ENCODE measurements around the gene MYBL2.

The MYBL2 gene

DNA sequence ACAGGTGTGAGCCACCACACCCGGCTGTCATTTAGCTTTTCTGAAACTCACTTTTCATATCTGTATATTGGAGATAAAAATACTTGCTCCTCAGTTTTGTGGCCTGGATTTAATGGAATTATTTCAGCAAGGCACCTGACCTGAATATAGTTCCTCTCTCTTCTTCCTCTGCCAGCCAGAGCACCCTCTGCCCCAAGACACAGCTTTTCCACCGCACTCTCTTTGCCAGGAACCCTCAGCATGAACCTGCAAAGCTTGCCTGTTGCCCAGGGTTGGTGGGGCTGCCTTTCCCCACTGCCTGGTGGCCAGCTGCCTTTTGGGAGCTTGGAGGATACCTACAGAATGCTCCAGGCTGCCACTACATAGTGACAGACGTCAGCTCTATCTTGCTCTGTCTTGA is 56.8 kb downstream of the MYBL2 start:
- TF ChIP-seq, protein P1, sequence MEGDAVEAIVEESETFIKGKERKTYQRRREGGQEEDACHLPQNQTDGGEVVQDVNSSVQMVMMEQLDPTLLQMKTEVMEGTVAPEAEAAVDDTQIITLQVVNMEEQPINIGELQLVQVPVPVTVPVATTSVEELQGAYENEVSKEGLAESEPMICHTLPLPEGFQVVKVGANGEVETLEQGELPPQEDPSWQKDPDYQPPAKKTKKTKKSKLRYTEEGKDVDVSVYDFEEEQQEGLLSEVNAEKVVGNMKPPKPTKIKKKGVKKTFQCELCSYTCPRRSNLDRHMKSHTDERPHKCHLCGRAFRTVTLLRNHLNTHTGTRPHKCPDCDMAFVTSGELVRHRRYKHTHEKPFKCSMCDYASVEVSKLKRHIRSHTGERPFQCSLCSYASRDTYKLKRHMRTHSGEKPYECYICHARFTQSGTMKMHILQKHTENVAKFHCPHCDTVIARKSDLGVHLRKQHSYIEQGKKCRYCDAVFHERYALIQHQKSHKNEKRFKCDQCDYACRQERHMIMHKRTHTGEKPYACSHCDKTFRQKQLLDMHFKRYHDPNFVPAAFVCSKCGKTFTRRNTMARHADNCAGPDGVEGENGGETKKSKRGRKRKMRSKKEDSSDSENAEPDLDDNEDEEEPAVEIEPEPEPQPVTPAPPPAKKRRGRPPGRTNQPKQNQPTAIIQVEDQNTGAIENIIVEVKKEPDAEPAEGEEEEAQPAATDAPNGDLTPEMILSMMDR (IDR thresholded peaks at IDR 0.05; ENCODE audit: extremely low read depth, missing control alignments): no peak
- no peak for DNase-seq (ENCODE audit: low spot score)

DNA sequence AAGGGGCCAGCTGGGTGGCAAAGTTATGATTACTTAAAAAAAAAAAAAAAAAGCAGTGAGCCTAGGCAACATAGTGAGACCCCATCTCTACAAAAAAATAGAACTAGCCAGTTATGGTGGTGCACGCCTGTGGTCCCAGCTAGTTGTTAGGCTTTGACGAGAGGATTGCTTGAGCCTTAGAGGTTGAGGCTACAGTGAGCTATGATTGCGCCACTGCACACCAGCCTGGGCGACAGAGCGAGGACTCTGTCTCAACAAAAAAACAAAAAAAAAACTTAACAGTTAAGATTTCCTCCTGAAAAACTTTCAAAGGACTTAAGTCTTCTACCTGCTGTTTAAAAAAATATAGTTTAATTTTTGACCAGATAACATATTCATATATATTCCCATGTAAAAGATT is 57.5 kb downstream of the MYBL2 start:
- TF ChIP-seq, protein P1 (IDR thresholded peaks at IDR 0.05; ENCODE audit: extremely low read depth, missing control alignments): no peak
- DNase-seq (ENCODE audit: low spot score): no peak

DNA sequence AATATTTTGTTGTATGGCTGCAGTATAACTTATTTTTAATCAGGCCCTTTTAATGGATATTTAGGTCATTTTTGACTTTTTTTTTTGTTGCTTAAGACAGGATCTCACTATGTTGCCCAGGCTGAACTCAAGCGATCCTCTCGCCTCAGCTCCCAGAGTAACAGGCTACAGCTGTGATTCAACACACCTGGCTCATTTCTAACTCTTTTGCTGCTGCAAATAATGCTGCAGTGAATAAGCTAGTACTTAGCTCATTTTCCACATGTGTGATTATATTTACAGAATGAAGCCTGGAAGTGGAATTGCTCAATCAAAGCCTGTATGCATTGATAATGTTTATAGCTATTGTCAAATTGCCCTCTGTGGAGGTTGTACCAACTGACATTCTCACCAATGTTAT is 58.8 kb downstream of the MYBL2 start:
- TF ChIP-seq, protein P1 (IDR thresholded peaks at IDR 0.05; ENCODE audit: extremely low read depth, missing control alignments): no peak
- no peak for DNase-seq (ENCODE audit: low spot score)

DNA sequence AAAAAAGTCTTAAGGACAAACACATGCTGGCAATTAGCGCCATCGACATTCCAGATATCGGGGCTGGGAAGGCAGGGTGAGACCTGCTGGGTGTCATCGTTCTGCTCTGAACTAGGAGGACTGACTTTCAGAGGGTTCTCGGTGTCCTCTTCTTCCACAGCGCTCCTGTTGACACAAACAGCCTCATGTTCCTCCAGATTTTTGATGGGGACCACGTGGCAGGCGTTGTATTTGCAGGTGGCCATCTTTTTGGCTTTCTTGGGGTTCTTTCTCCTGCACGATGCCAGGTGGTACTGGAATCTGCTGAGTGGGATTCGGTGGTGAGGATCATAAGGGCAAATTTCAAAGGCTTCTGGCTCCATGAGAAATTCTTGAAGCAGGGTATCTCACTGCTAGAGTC is 59.4 kb downstream of the MYBL2 start:
- TF ChIP-seq, protein P1 (IDR thresholded peaks at IDR 0.05; ENCODE audit: extremely low read depth, missing control alignments): no peak
- no peak for DNase-seq (ENCODE audit: low spot score)

DNA sequence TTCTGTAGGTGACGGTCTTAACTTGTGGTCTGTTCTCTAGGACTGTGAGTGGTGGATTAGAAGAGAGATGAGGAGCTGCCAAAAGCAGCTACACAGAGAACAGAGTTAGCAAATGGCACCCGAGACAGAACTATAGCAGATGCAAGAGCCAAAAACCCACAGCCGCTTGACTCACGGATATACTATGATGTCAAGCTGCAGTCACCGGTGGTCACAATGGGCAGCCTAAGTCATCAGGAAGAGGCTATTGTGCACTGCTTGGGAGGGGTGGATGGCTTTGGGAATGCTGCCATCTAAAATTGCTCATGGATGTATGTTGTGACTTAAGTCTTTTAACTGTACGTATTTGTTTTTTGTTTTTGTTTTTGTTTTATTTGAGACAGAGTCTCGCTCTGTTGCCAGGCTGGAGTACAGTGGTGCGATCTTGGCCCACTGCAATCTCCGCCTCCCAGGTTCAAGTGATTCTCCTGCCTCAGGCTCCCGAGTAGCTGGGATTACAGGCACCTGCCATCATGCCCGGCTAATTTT is 60.0 kb downstream of the MYBL2 start, which contains the start of gene GTSF1L:
TSS of gene GTSF1L (minus strand) at position 192 of the 528 bp plus-strand sequence. CDS start 308 bp downstream, outside the sequence.
- TF ChIP-seq, protein P1 (IDR thresholded peaks at IDR 0.05; ENCODE audit: extremely low read depth, missing control alignments): no peak
- DNase-seq (ENCODE audit: low spot score): no peak

DNA sequence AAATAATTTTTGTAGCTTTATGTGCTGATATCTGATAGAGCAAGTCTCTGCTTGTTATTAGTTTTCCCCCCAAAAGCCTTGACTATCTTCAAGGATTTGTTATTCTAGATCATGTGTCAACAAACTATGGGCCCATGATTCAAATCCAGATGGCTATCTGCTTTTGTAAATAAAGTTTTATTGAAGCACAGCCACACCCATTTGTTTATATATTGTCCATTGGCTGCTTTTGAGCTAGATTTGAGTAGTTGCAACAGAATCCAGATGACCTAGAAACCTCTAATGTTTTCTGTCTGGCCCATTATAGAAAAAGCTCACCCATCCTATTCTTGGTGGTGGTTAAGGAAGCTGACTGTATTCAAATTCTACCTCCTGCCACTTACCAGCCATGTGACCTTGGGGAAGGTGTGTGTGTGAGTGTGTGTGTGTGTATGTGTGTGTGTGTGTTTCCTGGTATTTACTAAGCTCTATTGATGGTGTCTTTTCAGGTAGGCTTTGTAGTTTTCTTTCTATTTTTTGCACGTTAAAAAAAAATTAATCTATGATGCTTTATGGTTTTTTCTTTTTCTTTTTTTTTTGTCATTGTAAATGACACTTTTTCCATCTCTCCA is 61.2 kb downstream of the MYBL2 start:
- DNase-seq (ENCODE audit: low spot score): no peak
- TF ChIP-seq, protein P1 (IDR thresholded peaks at IDR 0.05; ENCODE audit: extremely low read depth, missing control alignments): no peak

DNA sequence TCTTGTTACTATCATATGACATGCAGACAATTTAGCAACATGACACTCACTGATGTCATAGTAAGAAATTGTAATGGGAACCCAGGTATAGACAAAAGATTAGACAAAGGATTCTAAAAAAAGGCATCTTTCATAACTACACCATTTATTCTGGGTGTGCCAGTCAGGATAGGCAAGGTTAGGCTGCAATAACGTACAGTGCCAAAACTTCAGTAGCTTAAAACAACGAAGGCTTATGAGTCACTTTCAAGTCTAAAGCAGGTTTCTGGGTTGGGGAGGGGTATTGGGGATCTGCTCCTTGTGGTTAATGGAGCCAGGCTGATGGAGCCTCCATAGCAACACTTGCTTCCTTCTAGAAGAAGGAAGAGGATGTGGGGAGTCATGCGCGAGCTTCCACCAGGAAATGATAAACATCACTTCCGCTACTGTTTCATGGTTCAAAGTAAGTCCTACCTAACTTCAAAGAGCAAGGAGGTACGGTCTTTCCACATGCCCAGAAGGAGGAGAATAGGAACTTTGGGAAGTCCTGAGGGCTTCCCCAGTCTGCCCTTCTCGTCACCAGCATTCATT is 61.9 kb downstream of the MYBL2 start:
- no peak for DNase-seq (ENCODE audit: low spot score)

More for the DNA sequence above, 61.9 kb downstream of the MYBL2 start:
- TF ChIP-seq, protein P1 (IDR thresholded peaks at IDR 0.05; ENCODE audit: extremely low read depth, missing control alignments): no peak

All from GM20000 (cell line).